OCI-M1 (cell line): Measurements from ENCODE around the gene TANGO2.

Experiments used
- DNase-seq: peaks from one replicate; lab custom pipeline; 2025; lab: John Stamatoyannopoulos, UW

Gene TANGO2

DNA sequence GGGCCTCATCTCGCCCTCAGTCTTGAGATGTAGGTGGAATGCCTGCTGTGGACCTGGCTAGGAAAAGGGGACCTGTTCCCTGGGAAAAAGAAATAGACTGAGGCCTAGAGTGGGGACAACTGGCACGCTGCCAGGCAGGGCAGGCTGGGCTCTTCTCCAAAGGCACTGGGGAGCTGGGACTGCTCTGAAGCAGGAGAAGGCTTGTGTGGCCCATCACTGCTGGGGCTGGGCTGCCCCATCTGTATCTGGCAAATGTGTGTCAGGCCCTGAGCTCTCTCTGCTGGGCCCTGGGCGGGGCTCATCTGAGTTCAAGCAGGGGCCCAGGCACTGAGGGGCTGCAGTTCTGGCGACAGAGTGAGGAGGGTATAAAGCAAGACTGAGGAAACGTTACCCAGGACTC is 37.2 kb upstream of the TANGO2 start:
- no peak for DNase-seq

DNA sequence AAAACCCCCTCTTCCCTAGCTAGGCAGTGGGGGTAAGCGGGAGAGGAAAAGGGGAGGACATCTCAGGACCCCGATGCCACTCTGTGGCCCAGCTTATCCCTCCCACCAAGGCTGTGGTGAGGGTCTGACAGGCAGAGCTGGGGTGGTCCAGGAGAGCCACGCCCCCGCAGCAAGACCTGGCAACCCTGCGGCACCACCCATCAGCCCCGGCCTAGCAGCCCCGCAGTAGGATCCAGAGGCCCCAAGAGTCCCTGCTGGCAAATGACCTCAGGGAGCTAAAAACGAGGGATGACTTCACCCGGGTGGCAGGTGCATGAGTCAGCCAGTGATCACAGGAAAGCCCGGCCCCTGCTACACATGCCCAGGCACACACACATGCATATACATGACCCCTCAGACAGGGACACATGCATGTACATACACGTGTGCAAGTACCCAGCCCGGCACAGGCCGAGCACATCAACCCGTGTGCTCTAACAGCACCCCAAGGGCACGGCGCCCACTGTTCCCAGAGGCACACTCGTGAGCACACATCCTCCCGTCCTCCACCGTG is 36.6 kb upstream of the TANGO2 start:
- DNase-seq: no peak

- no peak for DNase-seq
Observed at GRCh38 chr22:19984851-19985811, 35.8 kb upstream of the TANGO2 start.

- no peak for DNase-seq
Observed at GRCh38 chr22:19986011-19986409, 34.9 kb upstream of the TANGO2 start.

GRCh38 chr22:19986410-19987341 is 34.2 kb upstream of the TANGO2 start:
- DNase-seq: peak; percentile 87

GRCh38 chr22:19987394-19988306 is 33.3 kb upstream of the TANGO2 start:
- DNase-seq: no peak

DNA sequence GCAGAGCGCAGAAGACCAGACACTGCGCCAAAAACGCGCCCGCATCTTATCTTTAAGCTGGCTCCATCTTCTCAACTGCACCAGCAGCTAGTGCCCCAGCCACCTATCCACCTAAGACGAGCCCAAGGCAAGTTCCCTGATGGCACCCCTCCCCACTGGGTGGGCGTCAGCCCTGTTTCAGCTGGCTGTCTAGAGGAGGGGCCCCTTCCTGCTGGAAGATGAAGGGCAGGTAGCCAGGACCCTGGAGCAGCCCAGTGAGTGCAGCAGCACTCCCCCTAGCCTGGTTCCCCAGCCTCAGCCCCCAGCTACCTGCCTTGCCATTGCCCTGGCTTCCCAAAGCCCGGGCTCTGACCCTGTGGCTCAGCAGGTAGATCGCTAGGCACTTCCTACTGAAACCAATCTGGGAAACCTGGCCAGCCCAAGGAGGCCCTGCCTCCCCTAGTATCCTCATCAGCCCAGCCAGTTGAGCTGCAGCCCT is 32.5 kb upstream of the TANGO2 start:
- no peak for DNase-seq

DNA sequence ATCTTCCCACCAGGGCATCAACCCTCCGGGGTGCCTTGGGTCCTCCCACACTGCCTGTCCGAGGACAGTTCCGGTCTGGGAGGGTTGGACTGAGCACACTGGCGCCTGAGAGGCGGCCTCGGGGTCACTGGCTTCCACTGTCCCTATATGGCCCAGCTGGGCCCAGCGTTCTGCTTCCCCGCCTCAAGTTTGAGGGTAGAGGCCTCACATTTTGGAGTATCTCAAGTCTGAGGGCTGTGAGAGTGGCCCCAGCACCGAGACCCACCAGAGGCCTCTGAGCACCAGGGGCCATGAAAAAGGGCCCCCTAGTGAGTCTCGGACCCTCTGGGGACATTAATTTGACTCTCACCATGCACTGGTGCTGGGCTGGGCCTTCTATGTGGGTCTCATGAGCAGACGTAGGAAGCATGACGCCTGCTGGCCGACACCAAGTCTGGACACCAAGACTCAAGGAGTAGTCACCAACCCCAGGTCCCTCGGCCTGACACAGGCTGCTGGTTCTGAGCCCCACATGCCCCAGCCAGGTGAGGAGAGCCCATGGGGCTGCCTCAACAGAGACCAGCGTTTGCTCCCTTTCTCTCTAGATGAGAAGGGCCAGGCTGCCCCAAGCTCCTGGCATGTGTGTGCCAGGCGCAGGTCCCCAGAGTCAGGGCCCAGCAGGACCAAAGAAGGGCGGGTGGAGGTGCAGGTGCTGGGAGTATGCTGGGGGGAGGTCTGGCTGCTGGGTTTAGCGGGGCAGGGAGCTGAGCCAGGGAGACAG is 31.8 kb upstream of the TANGO2 start:
- peak; percentile 43 for DNase-seq

DNA sequence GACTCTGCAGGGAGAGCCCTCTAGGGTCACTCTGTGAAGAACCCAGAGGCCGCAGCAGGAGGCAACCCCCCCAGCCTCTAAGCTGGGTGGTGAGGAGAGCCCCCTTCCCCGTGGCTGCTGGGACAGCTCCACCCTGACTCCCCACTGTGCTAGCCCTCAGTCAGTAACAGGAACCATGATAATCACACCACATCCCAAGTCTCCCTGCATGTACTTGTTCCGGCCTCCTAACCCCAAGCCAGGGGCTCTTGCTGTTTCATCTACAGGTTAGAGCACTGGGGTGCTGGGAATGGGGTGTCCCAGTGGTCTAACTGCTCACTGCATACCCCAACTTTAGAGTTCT is 31.2 kb upstream of the TANGO2 start:
- DNase-seq: no peak

GRCh38 chr22:19990188-19990587 is 30.7 kb upstream of the TANGO2 start:
- DNase-seq: no peak

DNA sequence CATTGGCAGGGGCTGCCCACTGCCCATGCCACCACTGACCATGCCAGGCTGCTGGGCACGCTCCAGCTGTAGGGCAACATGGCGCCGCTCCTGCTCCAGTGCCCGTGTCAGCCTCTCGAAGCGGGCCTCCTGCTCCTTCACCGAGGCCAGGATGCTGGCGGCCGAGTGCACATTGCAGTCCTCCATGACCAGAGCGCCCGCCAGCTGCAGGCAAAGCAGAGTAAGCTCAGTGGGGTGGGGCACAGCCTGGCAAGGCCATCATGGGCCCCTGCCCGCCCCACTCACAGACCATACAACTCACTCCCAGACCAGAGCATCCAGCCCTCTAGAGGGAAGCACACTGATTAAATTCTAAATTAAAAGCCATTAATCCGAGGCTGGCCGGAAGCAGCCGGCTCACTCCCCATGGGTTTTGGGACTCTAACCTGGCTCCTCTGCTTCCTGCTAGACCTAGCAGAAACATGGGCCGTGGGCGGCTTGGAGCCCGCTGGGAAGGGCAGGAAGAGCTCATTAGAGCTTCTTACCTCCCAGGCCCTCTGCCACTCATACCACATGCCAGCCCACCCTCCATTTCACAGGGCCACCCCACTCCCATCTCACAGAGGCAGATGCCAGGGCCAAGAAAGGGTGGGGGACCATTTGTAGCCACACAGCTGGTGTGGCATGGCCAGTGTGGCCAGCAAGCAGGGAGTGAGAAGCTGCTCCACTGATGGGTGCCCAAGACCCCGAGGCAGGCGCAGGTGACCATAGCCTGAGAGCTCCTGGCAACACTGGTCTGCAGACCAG is 30.1 kb upstream of the TANGO2 start:
- DNase-seq: no peak

DNA sequence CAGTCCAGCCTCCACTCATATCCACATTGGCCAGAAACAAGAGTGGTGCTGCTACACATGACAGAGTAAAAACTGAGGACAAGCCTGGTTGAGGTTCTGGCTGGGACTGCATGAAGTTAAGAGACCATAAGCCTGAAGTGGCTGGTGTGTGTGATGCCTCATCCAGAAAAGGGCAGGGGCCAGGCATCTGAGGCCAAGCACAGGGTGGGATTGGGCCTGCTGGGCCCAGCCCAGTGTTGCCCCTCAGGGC is 29.6 kb upstream of the TANGO2 start:
- DNase-seq: no peak

DNA sequence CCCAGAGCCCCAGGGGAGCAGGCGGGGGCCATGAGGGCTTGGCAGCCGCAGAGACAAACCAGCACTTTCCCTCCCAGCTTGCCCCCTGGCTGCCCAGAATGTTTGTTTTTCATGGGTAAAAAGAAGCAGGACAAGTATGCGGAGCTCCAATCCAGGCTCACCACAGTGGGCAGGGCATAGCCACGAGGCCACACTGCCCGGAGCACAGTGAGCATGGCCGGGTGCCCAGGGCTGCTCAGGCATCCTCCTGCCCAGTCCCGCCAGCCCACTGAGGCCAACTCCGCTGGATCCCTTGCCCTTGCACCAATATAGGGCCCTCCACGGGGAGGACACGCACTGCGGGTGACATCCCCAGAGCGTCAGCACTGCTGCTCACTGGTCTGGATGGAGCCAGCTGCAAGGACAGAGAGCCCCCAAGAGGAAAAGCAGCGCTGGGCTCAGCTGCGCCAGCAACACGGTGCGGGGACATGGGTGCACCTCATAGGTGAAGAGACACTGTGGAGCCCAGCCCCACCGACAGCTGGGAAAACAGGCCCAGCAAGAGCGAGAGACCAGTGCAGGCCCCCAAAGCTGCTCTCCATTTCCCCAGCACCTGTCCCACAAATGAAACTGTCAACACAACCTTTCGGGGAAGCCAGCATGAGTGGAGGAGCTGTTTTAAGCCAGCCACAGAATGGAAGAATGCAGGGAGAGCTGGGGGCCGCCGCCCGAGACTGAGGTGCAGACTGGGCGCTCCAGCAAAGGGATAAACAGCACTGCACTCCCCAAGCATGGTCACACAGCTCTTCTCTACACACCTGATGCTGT is 29.1 kb upstream of the TANGO2 start:
- DNase-seq: no peak

DNA sequence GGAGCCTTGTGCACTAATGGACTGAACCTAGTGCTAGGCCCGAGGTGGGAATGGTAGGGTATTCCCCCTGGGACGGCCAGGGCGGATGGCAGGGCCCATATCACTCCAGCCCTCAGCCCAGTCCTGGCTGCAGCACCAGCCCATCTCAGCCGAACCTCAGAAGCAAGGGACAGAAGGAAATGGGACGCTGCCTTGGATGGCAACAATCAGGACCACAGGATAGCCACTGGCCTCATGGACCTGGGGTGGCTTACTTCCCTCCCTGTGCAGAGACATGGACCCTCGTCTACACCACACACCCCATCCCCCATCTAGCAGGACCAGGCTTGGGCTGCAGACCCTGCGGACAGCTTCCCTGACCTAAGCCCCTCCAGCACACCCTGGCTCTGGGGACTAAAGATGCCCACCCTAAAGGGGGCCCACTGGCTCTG is 28.4 kb upstream of the TANGO2 start:
- no peak for DNase-seq

GRCh38 chr22:19992921-19993355 is 28.0 kb upstream of the TANGO2 start:
- no peak for DNase-seq

DNA sequence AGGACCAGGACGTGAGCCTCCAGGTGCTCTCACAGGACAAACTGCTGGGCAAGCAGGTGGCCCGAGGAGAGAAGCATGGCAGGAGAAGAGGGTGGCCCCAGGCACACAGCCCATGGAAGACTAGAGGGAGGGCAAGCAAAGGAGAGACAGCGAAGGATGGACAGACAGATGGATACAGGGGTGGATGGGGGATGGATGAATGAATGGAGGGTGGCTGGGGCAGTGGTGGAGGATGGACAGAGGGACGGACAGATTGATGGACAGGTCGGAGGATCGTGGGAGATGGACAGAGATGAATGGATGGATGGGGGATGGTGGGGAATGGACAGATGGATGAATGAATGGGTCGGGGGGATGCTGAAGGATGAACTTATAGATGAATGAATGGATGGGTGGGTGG is 27.0 kb upstream of the TANGO2 start:
- no peak for DNase-seq

DNA sequence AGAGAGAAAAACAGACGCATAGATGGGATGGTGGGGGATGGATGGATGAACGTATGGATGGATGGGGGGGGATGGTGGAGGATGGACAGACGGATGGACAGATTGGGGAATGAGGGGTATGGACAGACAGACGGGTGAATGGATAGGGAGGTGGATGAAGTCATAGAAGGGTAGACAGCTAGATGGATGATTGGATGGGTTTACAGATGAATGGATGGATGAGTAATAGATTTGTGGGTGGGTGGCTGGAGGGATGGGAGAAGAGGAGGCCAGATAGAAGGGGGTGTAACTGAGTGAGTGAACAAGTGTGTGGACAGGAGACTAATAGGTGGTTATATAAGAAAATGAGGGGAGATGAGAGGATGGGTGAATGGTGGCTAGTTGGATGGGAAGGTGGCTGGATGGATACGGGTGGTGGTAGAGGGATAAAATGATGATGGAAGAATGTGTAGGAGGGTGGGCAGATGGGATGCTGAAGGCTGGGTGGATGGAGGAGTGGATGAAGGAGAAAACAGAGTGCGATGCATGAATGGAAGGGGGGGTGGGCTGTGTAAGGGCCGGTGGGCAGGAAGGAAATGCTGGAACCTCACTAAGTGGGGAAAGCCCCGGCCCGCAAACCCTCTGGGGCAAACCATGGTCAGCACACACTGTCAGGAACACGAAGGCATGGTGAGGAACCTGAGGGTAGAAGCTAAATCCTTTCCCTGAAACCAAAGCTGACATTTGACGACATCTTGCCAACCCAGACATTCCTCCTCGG is 25.9 kb upstream of the TANGO2 start:
- DNase-seq: no peak

- DNase-seq: no peak
Observed at GRCh38 chr22:19995611-19996339, 25.1 kb upstream of the TANGO2 start.
